ENCODE data around the gene WNT9A. TPM values are rescaled to one million over a fixed set of nuclear protein-coding genes. Genes with fewer than 3 reads are reported as not detected.

WNT9A gene
- polyA plus RNA-seq, 3 donors: not detected

GRCh38 chr1:227889047-227889862, 58.5 kb downstream of the WNT9A start:
- Histone ChIP-seq H3K9me3 (replicated peaks in 1 of 2; ENCODE audit: control insufficient read depth in 1 of 2, insufficient read depth in 1 of 2, low read length in 2 of 2) (no peaks in the 10 kb centered on the region), H2AFZ (ENCODE audit: insufficient read depth, low read depth, low read length, poor library complexity, severe bottlenecking) (no peak overlapping the region), H3K9ac (ENCODE audit: insufficient read depth, low read length, poor library complexity, severe bottlenecking) (no peak overlapping the region), H3K4me2 (replicated peaks; ENCODE audit: extremely low read depth, low read length, poor library complexity, severe bottlenecking) (no peak overlapping the region), H3K79me2 (ENCODE audit: insufficient read depth, low read length) (no peaks in the 10 kb centered on the region), H4K20me1 (ENCODE audit: insufficient read depth, low read length) (no peaks in the 10 kb centered on the region), H3K27me3 (ENCODE audit: control insufficient read depth in 2 of 2, insufficient read depth in 2 of 2, low read length in 2 of 2) (peaks cover 0 to 4% of the 10 kb centered on the region in 2 donors), H3K4me1 (ENCODE audit: control insufficient read depth in 1 of 2, insufficient read depth in 2 of 2, low read length in 2 of 2) (peaks cover 5 to 23% of the 10 kb centered on the region in 2 donors), H3K4me3 (replicated peaks in 1 of 3; ENCODE audit: low read depth in 2 of 3, low read length in 3 of 3) (no peak overlapping the region), H3K27ac (ENCODE audit: low read depth in 1 of 2, low read length in 2 of 2) (no peak overlapping the region), H3K36me3 (replicated peaks in 1 of 2; ENCODE audit: control insufficient read depth in 1 of 2, insufficient read depth in 2 of 2, low read length in 2 of 2) (no peaks in the 10 kb centered on the region)
- Mint-ChIP-seq H3K4me3 (no peak overlapping the region), H3K9me3 (no peaks in the 10 kb centered on the region), H3K36me3 (no peaks in the 10 kb centered on the region), H3K27ac (no peak overlapping the region), H3K4me1 (peaks cover 12% of the 10 kb centered on the region), H3K27me3 (ENCODE audit: low read depth in 3 of 3) (peaks cover 0 to 4% (median 2%) of the 10 kb centered on the region in 3 donors)
- 84% methylated on average over 9 of the region's 14 CpGs for WGBS (ENCODE audit: insufficient coverage)
- no peak for TF ChIP-seq CTCF (IDR thresholded peaks at IDR 0.05)
- intact Hi-C loops (cut with micrococcal nuclease): no loop called here
- DNase-seq: no peak

GRCh38 chr1:227888404-227889046, 59.2 kb downstream of the WNT9A start:
- H2AFZ ChIP-seq (ENCODE audit: insufficient read depth, low read depth, low read length, poor library complexity, severe bottlenecking): peak overlapping the region; percentile 99
- peaks cover 0 to 4% of the 10 kb centered on the region in 2 donors for H3K27me3 ChIP-seq (ENCODE audit: control insufficient read depth in 2 of 2, insufficient read depth in 2 of 2, low read length in 2 of 2)
- H3K36me3 ChIP-seq (replicated peaks in 1 of 2; ENCODE audit: control insufficient read depth in 1 of 2, insufficient read depth in 2 of 2, low read length in 2 of 2): no peaks in the 10 kb centered on the region
- 98% methylated on average over 8 of the region's 8 CpGs for WGBS (ENCODE audit: insufficient coverage)
- no peaks in the 10 kb centered on the region for H4K20me1 ChIP-seq (ENCODE audit: insufficient read depth, low read length)
- no peak for TF ChIP-seq CTCF (IDR thresholded peaks at IDR 0.05)
- H3K9ac ChIP-seq (ENCODE audit: insufficient read depth, low read length, poor library complexity, severe bottlenecking): no peak overlapping the region
- H3K4me1 ChIP-seq (ENCODE audit: control insufficient read depth in 1 of 2, insufficient read depth in 2 of 2, low read length in 2 of 2): peaks cover 5 to 23% of the 10 kb centered on the region in 2 donors
- no peaks in the 10 kb centered on the region for H3K79me2 ChIP-seq (ENCODE audit: insufficient read depth, low read length)
- H3K9me3 Mint-ChIP-seq: no peaks in the 10 kb centered on the region
- H3K9me3 ChIP-seq (replicated peaks in 1 of 2; ENCODE audit: control insufficient read depth in 1 of 2, insufficient read depth in 1 of 2, low read length in 2 of 2): no peaks in the 10 kb centered on the region
- H3K4me2 ChIP-seq (replicated peaks; ENCODE audit: extremely low read depth, low read length, poor library complexity, severe bottlenecking): peak overlapping the region; percentile 93
- DNase-seq: no peak
- no peak overlapping the region for H3K27ac ChIP-seq (ENCODE audit: low read depth in 1 of 2, low read length in 2 of 2)
- peak overlapping the region in 1 of 3 experiments; percentile 81 for H3K4me3 ChIP-seq (replicated peaks in 1 of 3; ENCODE audit: low read depth in 2 of 3, low read length in 3 of 3)
- H3K27ac Mint-ChIP-seq: no peak overlapping the region
- H3K27me3 Mint-ChIP-seq (ENCODE audit: low read depth in 3 of 3): peaks cover 2 to 3% (median 2%) of the 10 kb centered on the region in 3 donors
- H3K4me3 Mint-ChIP-seq: no peak overlapping the region
- peaks cover 12% of the 10 kb centered on the region for H3K4me1 Mint-ChIP-seq
- H3K36me3 Mint-ChIP-seq: no peaks in the 10 kb centered on the region
- intact Hi-C loops (cut with micrococcal nuclease): no loop called here

Measured in CD14-positive monocyte (primary cell).